Upper lobe of left lung (tissue), 4 donors: ENCODE results near the gene SLC26A8.

ENCODE experiments used
- CTCF ChIP-seq, 6 experiments: fragments of 450-650 bp in 4 of 6; fragments of 200-600 bp in 2 of 6; sonication (generic) in 2 of 6; IDR thresholded peaks; one replicate each; pipeline ENCODE4 v1.5.1; 2016 to 2019; ENCODE audit warnings: antibody characterized with exemption in 6 of 6
- POLR2A ChIP-seq, 4 donors: fragments of 450-650 bp; IDR thresholded peaks; one replicate each; pipeline ENCODE4 v1.5.1; 2016 to 2017; ENCODE audit warnings: antibody characterized with exemption in 4 of 4, mild to moderate bottlenecking in 2 of 4
- POLR2AphosphoS5 ChIP-seq, 2 donors: sonication (generic); formaldehyde crosslinking; IDR thresholded peaks; one replicate each; pipeline ENCODE4 v1.5.1; 2017; ENCODE audit warnings: antibody characterized with exemption in 2 of 2

- TF ChIP-seq CTCF (IDR thresholded peaks at IDR 0.05) (no peak), POLR2A (IDR thresholded peaks at IDR 0.05) (no peak), POLR2AphosphoS5 (IDR thresholded peaks at IDR 0.05) (no peak)
Observed at GRCh38 chr6:36023996-36024795, at the start of gene SLC26A8.
